DOHH2 (cell line): ENCODE data around the gene GALNT2.

Experiments used
- EZH2phosphoT487 ChIP-seq: fragments of 200-600 bp; sonication (generic); IDR thresholded peaks from 2 replicates; pipeline ENCODE4 v1.6.1; 2017; ENCODE audit warnings: borderline replicate concordance, mild to moderate bottlenecking, antibody characterized with exemption, low read length, moderate library complexity, mixed read lengths
- TF ChIP-seq, protein P1 (sequence below): fragments of 200-600 bp; sonication (generic); IDR thresholded peaks from one replicate; pipeline ENCODE4 v1.5.1; 2014; ENCODE audit warnings: antibody characterized with exemption, mild to moderate bottlenecking, low read depth, low read length; ENCODE audit not compliant: poor library complexity, severe bottlenecking

DNA sequence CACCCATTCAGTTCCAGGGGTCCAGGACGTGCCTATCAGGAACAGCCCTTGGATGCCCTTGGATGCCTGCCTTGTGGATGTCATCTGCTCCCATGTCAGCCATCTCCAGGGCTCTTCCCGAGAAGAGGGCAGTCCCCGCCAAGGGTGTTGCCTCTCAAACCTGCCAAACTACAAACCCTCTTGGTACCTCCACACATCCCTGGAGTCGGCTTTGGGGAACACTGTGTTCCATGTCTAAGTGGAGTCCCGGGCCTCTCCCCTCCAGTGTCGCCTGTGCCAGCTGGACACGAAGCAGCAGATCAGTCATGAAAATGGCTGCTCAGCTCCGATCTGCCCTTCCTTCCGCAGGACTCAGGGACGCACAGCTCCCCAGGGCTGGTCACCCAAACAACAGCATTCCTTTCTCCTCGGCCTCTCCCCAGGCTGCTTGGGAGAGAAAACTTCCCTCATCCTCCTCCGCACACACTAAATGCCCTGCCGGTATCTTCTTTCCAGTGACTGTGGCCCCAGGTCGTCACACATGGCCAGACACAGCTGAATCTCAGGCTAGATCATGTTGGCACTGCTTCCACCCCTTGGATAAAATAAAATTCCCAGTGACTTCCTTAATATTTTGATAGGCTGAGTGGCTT lies 53.4 kb downstream of the GALNT2 start:
- TF ChIP-seq, protein P1, sequence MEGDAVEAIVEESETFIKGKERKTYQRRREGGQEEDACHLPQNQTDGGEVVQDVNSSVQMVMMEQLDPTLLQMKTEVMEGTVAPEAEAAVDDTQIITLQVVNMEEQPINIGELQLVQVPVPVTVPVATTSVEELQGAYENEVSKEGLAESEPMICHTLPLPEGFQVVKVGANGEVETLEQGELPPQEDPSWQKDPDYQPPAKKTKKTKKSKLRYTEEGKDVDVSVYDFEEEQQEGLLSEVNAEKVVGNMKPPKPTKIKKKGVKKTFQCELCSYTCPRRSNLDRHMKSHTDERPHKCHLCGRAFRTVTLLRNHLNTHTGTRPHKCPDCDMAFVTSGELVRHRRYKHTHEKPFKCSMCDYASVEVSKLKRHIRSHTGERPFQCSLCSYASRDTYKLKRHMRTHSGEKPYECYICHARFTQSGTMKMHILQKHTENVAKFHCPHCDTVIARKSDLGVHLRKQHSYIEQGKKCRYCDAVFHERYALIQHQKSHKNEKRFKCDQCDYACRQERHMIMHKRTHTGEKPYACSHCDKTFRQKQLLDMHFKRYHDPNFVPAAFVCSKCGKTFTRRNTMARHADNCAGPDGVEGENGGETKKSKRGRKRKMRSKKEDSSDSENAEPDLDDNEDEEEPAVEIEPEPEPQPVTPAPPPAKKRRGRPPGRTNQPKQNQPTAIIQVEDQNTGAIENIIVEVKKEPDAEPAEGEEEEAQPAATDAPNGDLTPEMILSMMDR: no peak
- TF ChIP-seq EZH2phosphoT487: no peak
